Measurements from ENCODE around the gene ACO1.

ACO1 gene

GRCh38 chr9:32359452-32359851 is 25.0 kb upstream of the ACO1 start:
- Histone ChIP-seq H3K27me3 (replicated peaks; ENCODE audit: control insufficient read depth, insufficient read depth, low read length) (no peaks in the 10 kb centered on the region), H3K36me3 (ENCODE audit: control insufficient read depth, insufficient read depth, low read length) (no peaks in the 10 kb centered on the region), H3K4me3 (replicated peaks; ENCODE audit: low read depth, low read length) (no peak overlapping the region)
- no peak for TF ChIP-seq CTCF (IDR thresholded peaks at IDR 0.05; ENCODE audit: insufficient read depth, low read length, poor library complexity, severe bottlenecking)
- no peak for DNase-seq (ENCODE audit: extremely low read depth, insufficient read length)

DNA sequence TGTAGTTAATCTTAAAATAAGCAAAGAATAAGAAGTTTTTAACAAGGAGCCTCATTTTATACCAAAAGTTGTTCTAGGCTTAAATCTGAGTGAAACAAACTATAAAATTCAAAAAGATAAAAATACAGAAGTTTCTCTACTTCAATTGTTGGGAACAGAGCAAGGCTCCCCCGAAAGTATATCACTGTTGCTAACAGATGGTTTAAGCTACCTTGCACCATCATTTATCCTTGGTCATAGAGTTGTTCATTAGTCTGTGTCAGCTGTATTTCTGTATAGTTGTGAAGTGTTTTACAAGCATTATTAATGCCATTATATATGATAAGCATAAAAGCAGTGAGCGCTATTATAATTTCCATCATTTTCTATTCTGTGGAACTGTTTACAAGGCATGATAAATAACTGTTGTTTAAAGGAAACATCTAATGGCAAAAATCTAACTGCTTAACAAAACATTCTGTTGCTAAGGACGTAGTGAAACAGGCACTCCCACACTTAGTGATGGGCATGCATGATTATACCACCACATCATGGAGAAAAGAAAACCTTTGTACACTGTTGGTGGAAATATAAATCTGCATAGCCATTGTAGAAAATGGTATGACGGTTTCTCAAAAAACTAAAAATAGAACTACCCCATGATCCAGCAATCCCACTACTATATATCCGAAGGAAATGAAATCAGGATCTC is 23.3 kb upstream of the ACO1 start:
- Histone ChIP-seq H3K4me3 (replicated peaks; ENCODE audit: low read depth, low read length) (no peak overlapping the region), H3K36me3 (ENCODE audit: control insufficient read depth, insufficient read depth, low read length) (no peaks in the 10 kb centered on the region), H3K27me3 (replicated peaks; ENCODE audit: control insufficient read depth, insufficient read depth, low read length) (no peaks in the 10 kb centered on the region)
- DNase-seq (ENCODE audit: extremely low read depth, insufficient read length): no peak
- no peak for TF ChIP-seq CTCF (IDR thresholded peaks at IDR 0.05; ENCODE audit: insufficient read depth, low read length, poor library complexity, severe bottlenecking)

DNA sequence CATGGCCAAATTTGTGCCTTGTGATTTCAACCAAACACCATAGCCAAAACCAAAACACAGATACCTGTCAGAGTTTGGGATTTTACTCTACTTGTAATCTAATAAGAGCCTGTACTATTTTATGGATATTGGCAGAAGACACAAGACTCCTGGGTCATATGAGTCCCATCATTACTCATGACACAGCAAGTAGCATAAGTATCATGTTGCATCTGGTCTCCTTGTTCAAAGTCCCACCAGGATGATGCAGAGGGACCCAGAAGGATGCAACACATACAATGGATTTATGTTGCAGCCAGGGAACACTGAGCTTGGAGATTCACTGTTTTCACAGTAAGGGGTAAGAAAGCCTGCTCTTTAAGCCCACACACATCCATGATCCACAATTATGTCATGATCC is 13.2 kb upstream of the ACO1 start:
- H3K36me3 ChIP-seq (ENCODE audit: control insufficient read depth, insufficient read depth, low read length): no peaks in the 10 kb centered on the region

GRCh38 chr9:32371679-32372078 is 12.8 kb upstream of the ACO1 start:
- no peaks in the 10 kb centered on the region for H3K36me3 ChIP-seq (ENCODE audit: control insufficient read depth, insufficient read depth, low read length)
- TF ChIP-seq CTCF (IDR thresholded peaks at IDR 0.05; ENCODE audit: insufficient read depth, low read length, poor library complexity, severe bottlenecking): no peak
- DNase-seq (ENCODE audit: extremely low read depth, insufficient read length): no peak
- H3K27me3 ChIP-seq (replicated peaks; ENCODE audit: control insufficient read depth, insufficient read depth, low read length): no peaks in the 10 kb centered on the region
- no peak overlapping the region for H3K4me3 ChIP-seq (replicated peaks; ENCODE audit: low read depth, low read length)

More for the DNA sequence above, 13.2 kb upstream of the ACO1 start:
- Histone ChIP-seq H3K27me3 (replicated peaks; ENCODE audit: control insufficient read depth, insufficient read depth, low read length) (no peaks in the 10 kb centered on the region), H3K4me3 (replicated peaks; ENCODE audit: low read depth, low read length) (no peak overlapping the region)
- TF ChIP-seq CTCF (IDR thresholded peaks at IDR 0.05; ENCODE audit: insufficient read depth, low read length, poor library complexity, severe bottlenecking): no peak
- no peak for DNase-seq (ENCODE audit: extremely low read depth, insufficient read length)

DNA sequence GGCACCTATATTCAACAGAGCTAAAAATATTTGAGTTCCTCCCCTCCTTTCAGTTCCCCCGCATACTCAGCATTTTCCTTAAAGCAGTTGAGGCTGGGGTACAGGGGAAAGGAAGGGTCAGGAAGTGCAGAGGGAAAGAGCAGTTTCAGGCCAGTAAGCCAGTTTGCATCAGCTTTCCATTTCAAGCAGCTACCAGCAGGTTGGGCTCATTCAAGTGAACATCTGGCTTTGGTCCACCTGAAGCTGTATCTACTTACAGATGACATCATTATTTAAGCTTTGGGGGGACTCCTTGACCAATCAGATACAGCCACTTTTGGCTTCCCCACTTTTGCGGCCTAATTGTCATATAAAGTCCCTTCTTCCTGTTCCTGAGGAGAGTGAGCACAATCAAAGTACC is 8.2 kb upstream of the ACO1 start:
- no peak for TF ChIP-seq CTCF (IDR thresholded peaks at IDR 0.05; ENCODE audit: insufficient read depth, low read length, poor library complexity, severe bottlenecking)
- Histone ChIP-seq H3K4me3 (replicated peaks; ENCODE audit: low read depth, low read length) (no peak overlapping the region), H3K27me3 (replicated peaks; ENCODE audit: control insufficient read depth, insufficient read depth, low read length) (no peaks in the 10 kb centered on the region), H3K36me3 (ENCODE audit: control insufficient read depth, insufficient read depth, low read length) (no peaks in the 10 kb centered on the region)
- DNase-seq (ENCODE audit: extremely low read depth, insufficient read length): no peak

DNA sequence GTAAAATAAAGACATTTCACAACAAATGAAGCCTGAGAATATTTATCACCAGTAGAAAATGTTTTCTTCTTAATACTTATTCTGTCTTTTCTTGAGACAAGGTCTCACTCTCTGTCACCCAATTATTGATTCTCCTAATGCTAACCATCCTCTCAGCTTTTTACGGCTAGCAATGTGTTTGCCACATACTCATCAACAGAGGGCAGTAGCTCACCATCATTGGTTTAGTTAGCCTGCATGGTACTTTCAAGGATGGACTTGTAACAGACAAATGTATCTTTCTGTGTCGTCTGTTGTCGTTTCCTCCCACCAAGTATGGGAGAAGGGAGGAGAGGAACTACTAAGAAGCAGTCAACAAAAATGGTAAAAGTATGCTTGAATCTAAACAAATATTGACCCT is 5.9 kb upstream of the ACO1 start:
- TF ChIP-seq CTCF (IDR thresholded peaks at IDR 0.05; ENCODE audit: insufficient read depth, low read length, poor library complexity, severe bottlenecking): peak; percentile 72
- no peak overlapping the region for H3K4me3 ChIP-seq (replicated peaks; ENCODE audit: low read depth, low read length)
- DNase-seq (ENCODE audit: extremely low read depth, insufficient read length): peak; percentile 24

More for the DNA sequence above, 5.9 kb upstream of the ACO1 start:
- Histone ChIP-seq H3K27me3 (replicated peaks; ENCODE audit: control insufficient read depth, insufficient read depth, low read length) (no peaks in the 10 kb centered on the region), H3K36me3 (ENCODE audit: control insufficient read depth, insufficient read depth, low read length) (no peaks in the 10 kb centered on the region)
